ENCODE measurements around the gene SRD5A1. TPM values are rescaled to one million over a fixed set of nuclear protein-coding genes. Genes with fewer than 3 reads are reported as not detected.
A peak's percentile ranks its signal among the peaks of the same experiment; 100 is the strongest.

The SRD5A1 gene
- total RNA-seq, 4 donors from 2014 or later: 2.2 to 5.6 (median 3.4) TPM

GRCh38 chr5:6723122-6723815 lies 90.0 kb downstream of the SRD5A1 start:
- H3K9me3 ChIP-seq: no peaks in the 10 kb centered on the region
- H3K27ac ChIP-seq: peak overlapping the region in 3 of 4 donors; percentile 1 to 69 (median 60)
- H3K4me1 ChIP-seq: peaks cover 3 to 100% (median 47%) of the 10 kb centered on the region in 3 donors
- WGBS, 2 donors (ENCODE audit: low coverage in 1 of 2): 28 to 39% methylated on average over 6 to 11 of the region's 14 CpGs
- H3K4me3 ChIP-seq: no peak overlapping the region
- TF ChIP-seq EP300 (IDR thresholded peaks at IDR 0.05) (no peak), CTCF (IDR thresholded peaks at IDR 0.05) (no peak), POLR2A (IDR thresholded peaks at IDR 0.05) (no peak), POLR2AphosphoS5 (IDR thresholded peaks at IDR 0.05) (no peak)
- no peaks in the 10 kb centered on the region for H3K27me3 ChIP-seq
- no peaks in the 10 kb centered on the region for H3K36me3 ChIP-seq
- ATAC-seq: no peak

- peaks cover 3 to 100% (median 43%) of the 10 kb centered on the region in 3 donors for H3K4me1 ChIP-seq
- no peaks in the 10 kb centered on the region for H3K27me3 ChIP-seq
- no peaks in the 10 kb centered on the region for H3K36me3 ChIP-seq
- TF ChIP-seq CTCF (IDR thresholded peaks at IDR 0.05) (no peak), POLR2A (IDR thresholded peaks at IDR 0.05) (no peak)
- peak overlapping the region in 2 of 4 donors; percentile 1 to 60 for H3K27ac ChIP-seq
- no peaks in the 10 kb centered on the region for H3K9me3 ChIP-seq
- no peak overlapping the region for H3K4me3 ChIP-seq
- no peak for ATAC-seq
- 70 to 82% methylated on average over 4 to 9 of the region's 12 CpGs for WGBS, 2 donors (ENCODE audit: low coverage in 1 of 2)
These were observed 90.6 kb downstream of the SRD5A1 start for GRCh38 chr5:6723816-6724300.

Other genes starting within 250 kb of the SRD5A1 start
- gene UBE2QL1, start 184.6 kb upstream of the SRD5A1 start, total RNA-seq: 1 to 10 TPM in 1 of 4 donors, under 1 TPM in 3; 0.15 to 1.4 (median 0.28) TPM
- gene NSUN2, start 396 bp upstream of the SRD5A1 start, total RNA-seq: 10 to 100 TPM; 34.0 to 50.3 (median 43.6) TPM
- 10 to 100 TPM; 15.8 to 21.3 (median 17.3) TPM for gene TENT4A, start 80.0 kb downstream of the SRD5A1 start, total RNA-seq

Data from gastroesophageal sphincter (tissue), 4 donors.